ENCODE data around the gene TUBA4A.
"Not testable (repeated sequence)": the region's sequence is repeated elsewhere in the genome, so short reads cannot be mapped to it uniquely, and the experiment has no call there.

TUBA4A gene

GRCh38 chr2:219266886-219267285 lies 13.2 kb upstream of the TUBA4A start:
- no peak for DNase-seq

GRCh38 chr2:219266232-219266631 lies 12.5 kb upstream of the TUBA4A start:
- no peak for DNase-seq

GRCh38 chr2:219261024-219261855 lies 7.5 kb upstream of the TUBA4A start:
- no peak for DNase-seq

GRCh38 chr2:219258942-219259341 lies 5.2 kb upstream of the TUBA4A start:
- DNase-seq: not testable (repeated sequence)

- no peak for DNase-seq
These were observed 978 bp upstream of the TUBA4A start for GRCh38 chr2:219254590-219255201.

GRCh38 chr2:219252900-219253752 lies 592 bp downstream of the TUBA4A start, which contains the start of gene TUBA4B:
TSS of gene TUBA4B (plus strand) at chr2:219253243. CDS start at chr2:219253408, 165 bp downstream.
- peak; percentile 24 for DNase-seq

GRCh38 chr2:219252570-219252899 lies 1.2 kb downstream of the TUBA4A start:
- no peak for DNase-seq

GRCh38 chr2:219252084-219252483 lies 1.6 kb downstream of the TUBA4A start:
- DNase-seq: no peak

- no peak for DNase-seq
These were observed 2.1 kb downstream of the TUBA4A start for GRCh38 chr2:219251656-219252055.

GRCh38 chr2:219250049-219250781 lies 3.5 kb downstream of the TUBA4A start:
- no peak for DNase-seq

- DNase-seq: peak; percentile 67
These were observed 4.3 kb downstream of the TUBA4A start for GRCh38 chr2:219249203-219249980.

GRCh38 chr2:219248845-219249202 lies 4.9 kb downstream of the TUBA4A start:
- no peak for DNase-seq

GRCh38 chr2:219247678-219248642 lies 5.8 kb downstream of the TUBA4A start:
- no peak for DNase-seq

GRCh38 chr2:219246559-219246958 lies 7.2 kb downstream of the TUBA4A start:
- no peak for DNase-seq

- DNase-seq: no peak
These were observed 7.9 kb downstream of the TUBA4A start for GRCh38 chr2:219245899-219246230.

- DNase-seq: peak; percentile 91
These were observed 8.4 kb downstream of the TUBA4A start, which contains the start of the genes GLB1L and STK16 for GRCh38 chr2:219245148-219245898. TSS of gene GLB1L (minus strand) at chr2:219245444. CDS start at chr2:219243573, 1,871 bp downstream. TSS of gene STK16 (plus strand) at chr2:219245479. CDS start at chr2:219246000, 521 bp downstream.

- DNase-seq: no peak
These were observed 8.9 kb downstream of the TUBA4A start for GRCh38 chr2:219244789-219245147.

GRCh38 chr2:219243291-219243761 lies 10.4 kb downstream of the TUBA4A start:
- no peak for DNase-seq

GRCh38 chr2:219234331-219234730 lies 19.4 kb downstream of the TUBA4A start:
- DNase-seq: no peak

All from fibroblast of skin of abdomen (primary cell).